Stomach (tissue), 9 donors: Measurements from ENCODE around the gene SORCS2. TPM values are rescaled to one million over a fixed set of nuclear protein-coding genes. Genes with fewer than 3 reads are reported as not detected.

Experiments
- DNase-seq, 2 donors: peaks; one replicate each; pipeline versions ENCODE4 v3.0.0 to v3.0.0-alpha.2; 2013 to 2019
- H3K27ac ChIP-seq, 5 donors: fragments of 200-600 bp in 4 of 5; sonication (generic) in 4 of 5; one replicate each; pipeline ENCODE4 v1.5.1; 2013 to 2019; ENCODE audit warnings: mild to moderate bottlenecking in 1 of 5, moderate library complexity in 1 of 5
- H3K27me3 ChIP-seq, 3 donors: fragments of 200-600 bp; sonication (generic); one replicate each; pipeline ENCODE4 v1.5.1; 2017 to 2019; ENCODE audit warnings: mixed run types in 1 of 3
- H3K36me3 ChIP-seq, 4 donors: fragments of 200-600 bp; sonication (generic); 1 replicate in 3 of 4; 2 replicates in 1 of 4; pipeline ENCODE4 v1.5.1; 2016 to 2019
- H3K4me1 ChIP-seq, 4 donors: fragments of 200-600 bp; sonication (generic); one replicate each; pipeline ENCODE4 v1.5.1; 2016 to 2019
- H3K4me3 ChIP-seq, 4 donors: fragments of 200-600 bp; sonication (generic) in 3 of 4; one replicate each; pipeline ENCODE4 v1.5.1; 2016 to 2019; ENCODE audit warnings: mild to moderate bottlenecking in 1 of 4
- H3K9me3 ChIP-seq, 4 donors: fragments of 200-600 bp; sonication (generic); one replicate each; pipeline ENCODE4 v1.5.1; 2016 to 2019
- CTCF ChIP-seq, 7 experiments: fragments of 450-650 bp in 4 of 7; fragments of 200-600 bp in 3 of 7; sonication (generic) in 3 of 7; IDR thresholded peaks; one replicate each; pipeline ENCODE4 v1.5.1; 2016 to 2019; ENCODE audit warnings: antibody characterized with exemption in 7 of 7, control low read depth in 2 of 7, mild to moderate bottlenecking in 1 of 7
- EP300 ChIP-seq: sonication (generic); formaldehyde crosslinking; IDR thresholded peaks from one replicate; pipeline ENCODE4 v1.6.1; 2017; ENCODE audit warnings: antibody characterized with exemption
- POLR2A ChIP-seq, 4 donors: fragments of 450-650 bp; IDR thresholded peaks; one replicate each; pipeline ENCODE4 v1.6.1; 2016; ENCODE audit warnings: antibody characterized with exemption in 4 of 4, control low read depth in 2 of 4, mild to moderate bottlenecking in 1 of 4, moderate library complexity in 1 of 4
- POLR2AphosphoS5 ChIP-seq, 3 donors: sonication (generic); formaldehyde crosslinking; IDR thresholded peaks; one replicate each; pipeline ENCODE4 v1.6.1; 2016; ENCODE audit warnings: antibody characterized with exemption in 3 of 3
- WGBS, 5 donors: extraction: QIAGEN DNeasy Blood & Tissue Kit in 3 of 5; methylation state at CpG; one replicate each; pipeline versions ENCODE4 v1.1.5 to v1.1.7; 2013 to 2018; 5-methylcytosine and 5-hydroxymethylcytosine counted together
- intact Hi-C: fragments of 100-400 bp; cut with DNase I; formaldehyde crosslinking; loops from one replicate; pipeline ENCODE4 v1.15.1; 2023; ENCODE audit warnings: low total_unique reads
- polyA plus RNA-seq, 3 donors: library from polyadenylated mRNA; stranded (reverse); fragments of 200-250 nt; gene quantifications; one replicate each; pipeline ENCODE4 v1.2.3, GENCODE V29; 2013
- total RNA-seq, 5 donors: library from RNA; depleted of rRNA; stranded (reverse); fragments of >200 nt; gene quantifications; one replicate each; pipeline versions ENCODE4 v1.1.0 to v1.2.3, GENCODE V29; 2014 to 2016
- donor health status: healthy with polysubstance abuse.
- donor health status: Bipolar disorder and iron deficiency.
- donor health status: healthy.

Gene SORCS2
- total and polyA plus RNA-seq, 8 donors, result under 0.01 to 13.0 (median 0.50) TPM; not detected in 1

DNA sequence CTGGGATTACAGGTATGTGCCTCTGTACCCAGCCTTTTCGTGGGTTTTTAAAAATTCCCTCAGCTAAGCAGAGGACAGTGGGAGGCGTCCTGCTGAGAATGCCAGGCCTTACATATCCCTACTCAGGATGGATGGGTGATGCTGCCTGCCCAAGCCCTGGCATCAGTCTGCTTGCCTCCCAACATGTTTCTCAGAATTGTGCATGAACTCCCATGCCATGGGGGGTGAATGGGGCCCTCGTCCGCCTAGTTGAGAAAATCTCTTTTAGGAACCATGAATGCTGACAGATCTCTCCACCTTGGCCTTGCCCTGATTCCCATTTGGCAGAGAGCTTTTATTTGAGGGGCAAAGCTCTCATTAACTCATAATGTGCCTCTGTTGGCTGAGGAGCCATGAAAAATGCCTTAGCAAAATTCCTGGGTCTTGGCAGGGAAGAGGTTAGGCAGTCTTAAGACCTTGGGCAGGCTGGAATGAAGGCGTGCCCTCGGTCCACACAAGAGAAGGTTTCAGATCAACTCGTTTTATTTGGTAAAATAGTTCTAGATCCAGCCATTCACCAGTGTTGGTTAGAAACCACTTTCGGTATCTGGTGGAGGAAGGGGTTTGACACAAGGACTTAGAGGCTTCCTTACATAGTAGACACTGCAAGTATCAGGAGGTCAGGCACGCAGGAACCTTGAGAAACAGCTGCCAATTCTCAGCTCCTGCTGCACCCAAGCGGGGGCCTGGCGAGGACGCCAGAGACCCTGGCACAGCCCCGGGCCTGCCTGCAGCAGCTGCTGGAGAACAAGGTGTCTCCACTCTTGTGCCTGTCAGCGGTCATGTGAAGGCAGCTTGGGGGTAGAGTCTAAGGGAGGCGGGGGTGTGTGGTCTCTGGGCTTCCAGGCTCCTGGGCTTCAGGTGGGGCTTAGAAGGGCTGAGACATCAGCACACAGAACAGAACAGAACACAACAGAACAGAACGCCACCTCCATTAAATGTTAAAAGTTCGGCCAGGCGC lies 435.2 kb downstream of the SORCS2 start:
- WGBS, 5 donors, result 81 to 87% (median 86%) methylated on average over 16 to 18 of the region's 18 CpGs
- DNase-seq, result no peak

DNA sequence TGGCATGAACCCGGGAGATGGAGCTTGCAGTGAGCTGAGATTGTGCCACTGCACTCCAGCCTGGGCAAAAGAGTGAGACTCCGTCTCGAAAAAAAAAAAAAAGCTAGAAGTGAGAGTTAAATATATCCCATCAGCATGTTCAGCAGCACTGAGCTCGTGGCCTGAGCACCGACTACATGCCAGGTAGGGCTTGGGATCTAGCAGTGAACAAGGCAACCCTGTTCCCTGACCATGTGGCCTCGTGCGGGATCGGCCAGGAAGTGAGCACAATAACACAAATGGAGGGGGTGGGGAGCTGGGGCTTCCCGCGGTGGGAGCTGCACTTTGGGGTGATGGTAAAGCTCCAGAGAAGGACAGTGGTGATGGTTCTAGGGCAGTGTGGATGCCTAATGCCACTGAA lies 436.1 kb downstream of the SORCS2 start:
- Histone ChIP-seq H3K4me3 (no peak overlapping the region), H3K9me3 (peaks cover 0 to 12% (median 5%) of the 10 kb centered on the region in 4 donors), H3K27ac (no peak overlapping the region), H3K36me3 (no peaks in the 10 kb centered on the region), H3K4me1 (peaks cover 0 to 17% (median 6%) of the 10 kb centered on the region in 4 donors), H3K27me3 (peaks cover 0 to 30% (median 0%) of the 10 kb centered on the region in 3 donors)
- intact Hi-C loops, result no loop called here
- 50 to 79% (median 74%) methylated on average over 9 to 10 of the region's 10 CpGs for WGBS, 5 donors
- DNase-seq, result no peak
- TF ChIP-seq POLR2A (IDR thresholded peaks at IDR 0.05), result no peak
- no peak for TF ChIP-seq EP300
- TF ChIP-seq POLR2AphosphoS5 (IDR thresholded peaks at IDR 0.05), result no peak
- TF ChIP-seq CTCF (IDR thresholded peaks at IDR 0.05), result no peak

More for the DNA sequence above, 435.2 kb downstream of the SORCS2 start:
- Histone ChIP-seq H3K9me3 (peaks cover 0 to 12% (median 5%) of the 10 kb centered on the region in 4 donors), H3K4me3 (no peak overlapping the region), H3K4me1 (peaks cover 0 to 12% (median 6%) of the 10 kb centered on the region in 4 donors), H3K36me3 (no peaks in the 10 kb centered on the region), H3K27me3 (peaks cover 0 to 30% (median 0%) of the 10 kb centered on the region in 3 donors), H3K27ac (no peak overlapping the region)
- intact Hi-C loops, result no loop called here
- TF ChIP-seq POLR2AphosphoS5 (IDR thresholded peaks at IDR 0.05), result no peak
- no peak for TF ChIP-seq POLR2A (IDR thresholded peaks at IDR 0.05)
- no peak for TF ChIP-seq EP300
- TF ChIP-seq CTCF (IDR thresholded peaks at IDR 0.05), result no peak

DNA sequence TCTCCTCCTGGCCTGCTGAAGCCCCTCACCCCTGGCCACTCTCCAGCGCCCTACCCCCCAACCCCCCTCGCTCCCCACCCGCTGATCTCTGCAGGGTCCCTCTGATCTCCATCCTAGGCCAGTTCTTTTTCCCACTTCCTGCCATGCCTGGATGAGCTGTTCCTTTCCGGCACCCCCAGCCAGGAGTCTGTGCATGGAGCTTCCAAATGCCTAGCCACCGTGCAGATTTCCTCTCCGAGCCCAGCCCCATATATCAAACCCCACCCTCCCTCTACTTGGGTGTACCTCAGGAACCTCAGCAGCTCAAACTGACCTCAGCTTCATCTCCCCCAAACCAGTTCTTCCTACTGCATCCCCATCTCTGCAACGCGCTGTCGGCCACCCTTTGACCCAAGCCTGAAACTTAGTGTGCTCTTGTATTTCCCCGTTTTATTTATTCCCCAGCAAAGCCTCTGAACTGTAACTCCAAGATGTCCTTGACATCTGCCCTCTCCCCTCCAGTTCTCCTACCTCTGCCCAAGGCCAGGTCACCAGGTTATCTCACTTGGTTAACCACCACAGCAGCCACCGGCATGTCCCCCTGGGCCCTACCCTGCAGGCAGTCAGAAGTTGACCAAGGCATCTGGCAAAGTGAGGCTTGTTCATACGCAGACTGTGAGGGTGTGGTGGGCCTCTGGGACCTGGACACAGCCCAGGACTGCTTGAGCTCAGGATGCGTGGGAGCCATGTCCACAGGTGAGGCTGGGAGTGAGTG lies 437.3 kb downstream of the SORCS2 start:
- H3K9me3 ChIP-seq, result peaks cover 0 to 12% (median 5%) of the 10 kb centered on the region in 4 donors
- H3K27ac ChIP-seq, result no peak overlapping the region
- WGBS, 5 donors, result 69 to 88% (median 83%) methylated on average over 11 to 13 of the region's 13 CpGs
- TF ChIP-seq EP300, result no peak
- no peak for TF ChIP-seq POLR2A (IDR thresholded peaks at IDR 0.05)
- TF ChIP-seq POLR2AphosphoS5 (IDR thresholded peaks at IDR 0.05), result no peak
- no peak for TF ChIP-seq CTCF (IDR thresholded peaks at IDR 0.05)
- H3K4me1 ChIP-seq, result peaks cover 0 to 19% (median 6%) of the 10 kb centered on the region in 4 donors
- no peaks in the 10 kb centered on the region for H3K36me3 ChIP-seq
- intact Hi-C loops, result no loop called here
- no peak for DNase-seq
- no peak overlapping the region for H3K4me3 ChIP-seq
- H3K27me3 ChIP-seq, result peaks cover 0 to 27% (median 0%) of the 10 kb centered on the region in 3 donors
